GM06990 (cell line): ENCODE results near the gene LRFN2.

Experiments used
- DNase-seq: peaks from one replicate; pipeline ENCODE4 v3.0.0-alpha.2; 2011; ENCODE audit not compliant: insufficient read length; ENCODE audit errors: extremely low read depth
- H3K27me3 ChIP-seq: replicated peaks from 2 replicates; pipeline ENCODE4 v1.6.0; 2011; ENCODE audit warnings: low read length; ENCODE audit not compliant: control insufficient read depth, insufficient read depth
- H3K36me3 ChIP-seq: 2 replicates; pipeline ENCODE4 v1.5.1; 2011; ENCODE audit warnings: low read length; ENCODE audit not compliant: control insufficient read depth, insufficient read depth
- H3K4me3 ChIP-seq: replicated peaks from 2 replicates; pipeline ENCODE4 v1.5.1; 2011; ENCODE audit warnings: low read depth, mild to moderate bottlenecking, control low read depth, low read length
- CTCF ChIP-seq: IDR thresholded peaks from 2 replicates; pipeline ENCODE4 v1.5.1; 2011; ENCODE audit warnings: low read length, control low read depth, mild to moderate bottlenecking, inconsistent platforms; ENCODE audit not compliant: insufficient read depth, poor library complexity, severe bottlenecking

The LRFN2 gene

GRCh38 chr6:40349901-40350746 is 237.0 kb downstream of the LRFN2 start:
- H3K4me3 ChIP-seq: no peak overlapping the region
- no peak for DNase-seq
- TF ChIP-seq CTCF: no peak
- 0 out of 2 replicates have a peak, but pooled peaks cover 2% of the 10 kb centered on the region for H3K27me3 ChIP-seq
- H3K36me3 ChIP-seq: no peaks in the 10 kb centered on the region

GRCh38 chr6:40349123-40349900 is 237.9 kb downstream of the LRFN2 start:
- H3K4me3 ChIP-seq: no peak overlapping the region
- no peak for TF ChIP-seq CTCF
- H3K36me3 ChIP-seq: no peaks in the 10 kb centered on the region
- 0 out of 2 replicates have a peak, but pooled peaks cover 2% of the 10 kb centered on the region for H3K27me3 ChIP-seq
- no peak for DNase-seq

- Histone ChIP-seq H3K4me3 (no peak overlapping the region), H3K27me3 (0 out of 2 replicates have a peak, but pooled peaks cover 2% of the 10 kb centered on the region), H3K36me3 (no peaks in the 10 kb centered on the region)
- DNase-seq: no peak
- no peak for TF ChIP-seq CTCF
These were observed 238.6 kb downstream of the LRFN2 start for GRCh38 chr6:40348591-40348990.

- DNase-seq: no peak
- 0 out of 2 replicates have a peak, but pooled peaks cover 2% of the 10 kb centered on the region for H3K27me3 ChIP-seq
- no peak for TF ChIP-seq CTCF
- no peaks in the 10 kb centered on the region for H3K36me3 ChIP-seq
- H3K4me3 ChIP-seq: no peak overlapping the region
These were observed 239.6 kb downstream of the LRFN2 start for GRCh38 chr6:40347571-40348011.

GRCh38 chr6:40346246-40346645 is 240.9 kb downstream of the LRFN2 start:
- Histone ChIP-seq H3K36me3 (no peaks in the 10 kb centered on the region), H3K4me3 (no peak overlapping the region), H3K27me3 (0 out of 2 replicates have a peak, but pooled peaks cover 2% of the 10 kb centered on the region)
- no peak for DNase-seq
- no peak for TF ChIP-seq CTCF
